Transverse colon (tissue), 4 donors: ENCODE data around the gene DDHD1. TPM values are rescaled to one million over a fixed set of nuclear protein-coding genes. Genes with fewer than 3 reads are reported as not detected.
A peak's percentile ranks its signal among the peaks of the same experiment; 100 is the strongest.

ENCODE experiments used
- DNase-seq: peaks from one replicate; pipeline ENCODE4 v3.0.0-alpha.2; 2019
- H3K27ac ChIP-seq, 4 donors: fragments of 200-600 bp; sonication (generic); 2 replicates each; pipeline ENCODE4 v1.5.1; 2016 to 2018; ENCODE audit warnings: inconsistent platforms in 4 of 4
- H3K27me3 ChIP-seq: fragments of 200-600 bp; sonication (generic); 2 replicates; pipeline ENCODE4 v1.5.1; 2017; ENCODE audit warnings: inconsistent platforms
- H3K36me3 ChIP-seq, 4 donors: fragments of 200-600 bp; sonication (generic); 2 replicates each; pipeline ENCODE4 v1.5.1; 2017 to 2019; ENCODE audit warnings: inconsistent platforms in 4 of 4
- H3K4me1 ChIP-seq, 4 donors: fragments of 200-600 bp; sonication (generic); 2 replicates each; pipeline ENCODE4 v1.5.1; 2017 to 2020; ENCODE audit warnings: inconsistent platforms in 4 of 4
- H3K4me3 ChIP-seq, 4 donors: fragments of 200-600 bp; sonication (generic); 1 replicate in 1 of 4; 2 replicates in 3 of 4; pipeline versions ENCODE4 v1.5.1 to v1.6.1; 2017 to 2019; ENCODE audit warnings: inconsistent platforms in 4 of 4
- H3K9me3 ChIP-seq, 2 donors: fragments of 200-600 bp; sonication (generic); 2 replicates each; pipeline ENCODE4 v1.5.1; 2017 to 2019; ENCODE audit warnings: inconsistent platforms in 2 of 2
- CTCF ChIP-seq, 5 experiments: fragments of 200-600 bp in 3 of 5; fragments of 450-650 bp in 2 of 5; sonication (generic) in 3 of 5; IDR thresholded peaks; 1 replicate in 2 of 5; 2 replicates in 3 of 5; pipeline ENCODE4 v1.5.1; 2016 to 2017; ENCODE audit warnings: antibody characterized with exemption in 5 of 5, inconsistent platforms in 3 of 5, mild to moderate bottlenecking in 2 of 5, moderate library complexity in 1 of 5
- EP300 ChIP-seq: sonication (generic); formaldehyde crosslinking; IDR thresholded peaks from one replicate; pipeline ENCODE4 v1.6.1; 2017; ENCODE audit warnings: antibody characterized with exemption, low read depth
- POLR2A ChIP-seq: fragments of 450-650 bp; IDR thresholded peaks from one replicate; pipeline ENCODE4 v1.6.1; 2016; ENCODE audit warnings: antibody characterized with exemption, mild to moderate bottlenecking, moderate library complexity
- POLR2AphosphoS5 ChIP-seq, 3 donors: sonication (generic); formaldehyde crosslinking; IDR thresholded peaks; one replicate each; pipeline ENCODE4 v1.6.1; 2016; ENCODE audit warnings: antibody characterized with exemption in 3 of 3
- WGBS, 2 donors: methylation state at CpG; one replicate each; pipeline ENCODE4 v1.1.5; 2018; ENCODE audit warnings: low coverage in 1 of 2; 5-methylcytosine and 5-hydroxymethylcytosine counted together
- in situ Hi-C, 4 donors: fragments of 200-750 bp; cut with MboI; loops; one replicate each; pipeline versions ENCODE4 v1.15.0 to v1.15.1; 2017; ENCODE audit warnings: low sequenced_read_pairs in 3 of 4, low pct_ligation_motif_present in 1 of 4, low pct_unique_long_range_greater_than_20kb in 1 of 4
- intact Hi-C: fragments of 100-400 bp; cut with DNase I; formaldehyde crosslinking; loops from one replicate; pipeline ENCODE4 v1.15.1; 2023; ENCODE audit warnings: low total_unique reads
- total RNA-seq, 4 donors: library from RNA; depleted of rRNA; stranded (reverse); fragments of >200 nt; gene quantifications; one replicate each; pipeline ENCODE4 v1.1.0, GENCODE V29; 2016

The DDHD1 gene
- total RNA-seq, 4 donors from 2014 or later = 6.4 to 20.5 (median 13.7) TPM

GRCh38 chr14:53156238-53156637 is 3.1 kb upstream of the DDHD1 start:
- no peaks in the 10 kb centered on the region for H3K36me3 ChIP-seq
- H3K27ac ChIP-seq = no peak overlapping the region
- no peaks in the 10 kb centered on the region for H3K9me3 ChIP-seq
- H3K4me3 ChIP-seq = no peak overlapping the region
- H3K27me3 ChIP-seq = no peaks in the 10 kb centered on the region
- in situ Hi-C loops = no loop called here
- no peak for DNase-seq
- intact Hi-C loops = no loop called here
- TF ChIP-seq POLR2A (no peak), CTCF (IDR thresholded peaks at IDR 0.05) (no peak), EP300 (no peak), POLR2AphosphoS5 (IDR thresholded peaks at IDR 0.05) (no peak)
- WGBS, 2 donors = 90 to 100% methylated on average over 2 to 4 of the region's 4 CpGs
- H3K4me1 ChIP-seq = peaks cover 0 to 3% (median 1%) of the 10 kb centered on the region in 4 donors

GRCh38 chr14:53153702-53154112 is 584 bp upstream of the DDHD1 start:
- TF ChIP-seq POLR2AphosphoS5 (IDR thresholded peaks at IDR 0.05) = no peak
- no peak for TF ChIP-seq CTCF (IDR thresholded peaks at IDR 0.05)
- TF ChIP-seq EP300 = no peak
- TF ChIP-seq POLR2A = no peak
- no peaks in the 10 kb centered on the region for H3K9me3 ChIP-seq
- intact Hi-C loops = no loop called here
- H3K27me3 ChIP-seq = no peaks in the 10 kb centered on the region
- 67 to 80% methylated on average over 1 to 4 of the region's 4 CpGs for whole genome bisulfite sequencing, 2 donors
- peak overlapping the region in 3 of 4 donors; percentile 79 to 92 (median 86) for H3K4me3 ChIP-seq
- peaks cover 0 to 19% (median 7%) of the 10 kb centered on the region in 4 donors for H3K4me1 ChIP-seq
- H3K36me3 ChIP-seq = no peaks in the 10 kb centered on the region
- in situ Hi-C loops = no loop called here
- DNase-seq = no peak
- H3K27ac ChIP-seq = peak overlapping the region; percentile 91 to 96 (median 93)

- WGBS, 2 donors = 1% methylated on average over 67 of the region's 73 CpGs; no CpG with 5 or more reads in 1 of the 2 donors
- in situ Hi-C loops = no loop called here
- peak overlapping the region; percentile 67 to 92 (median 82) for H3K4me3 ChIP-seq
Measured at GRCh38 chr14:53152184-53152886, 788 bp downstream of the DDHD1 start.

GRCh38 chr14:53151523-53152183 is 1.5 kb downstream of the DDHD1 start:
- no peaks in the 10 kb centered on the region for H3K36me3 ChIP-seq
- 3 to 9% methylated on average over 6 to 25 of the region's 25 CpGs for WGBS, 2 donors
- intact Hi-C loops (no loop called here), in situ Hi-C loops (no loop called here)
- DNase-seq = peak; percentile 35
- TF ChIP-seq EP300 (no peak), CTCF (IDR thresholded peaks at IDR 0.05) (peak in 2 of 5 experiments; percentile 5 to 13), POLR2A (no peak)
- H3K27ac ChIP-seq = peak overlapping the region; percentile 91 to 96 (median 93)
- no peaks in the 10 kb centered on the region for H3K9me3 ChIP-seq
- H3K4me3 ChIP-seq = peak overlapping the region; percentile 67 to 92 (median 82)
- peaks cover 0 to 29% (median 7%) of the 10 kb centered on the region in 4 donors for H3K4me1 ChIP-seq
- H3K27me3 ChIP-seq = no peaks in the 10 kb centered on the region

More at GRCh38 chr14:53152184-53152886, 788 bp downstream of the DDHD1 start:
- TF ChIP-seq POLR2AphosphoS5 (IDR thresholded peaks at IDR 0.05) (peak in 1 of 3 donors; percentile 8), EP300 (no peak), POLR2A (peak; percentile 24)
- H3K36me3 ChIP-seq = no peaks in the 10 kb centered on the region
- peak overlapping the region; percentile 91 to 96 (median 93) for H3K27ac ChIP-seq
- peaks cover 0 to 24% (median 7%) of the 10 kb centered on the region in 4 donors for H3K4me1 ChIP-seq
- H3K27me3 ChIP-seq = no peaks in the 10 kb centered on the region
- intact Hi-C loops = no loop called here
- peak; percentile 61 for DNase-seq
- H3K9me3 ChIP-seq = no peaks in the 10 kb centered on the region
